K562 (cell line): Measurements from ENCODE around the gene ZNF865. TPM values are rescaled to one million over a fixed set of nuclear protein-coding genes. Genes with fewer than 3 reads are reported as not detected.

Source experiments
- ATF4 ChIP-seq: fragments of 450-650 bp; formaldehyde crosslinking; IDR thresholded peaks from 2 replicates; pipeline ENCODE4 v1.4.0; 2022; ENCODE audit warnings: mild to moderate bottlenecking, moderate library complexity
- CHD7 ChIP-seq: fragments of 200-600 bp; sonication (generic); IDR thresholded peaks from one replicate; pipeline ENCODE4 v1.6.1; 2012; ENCODE audit warnings: mild to moderate bottlenecking, low read depth, low read length, inconsistent platforms
- CREB1 ChIP-seq, 2 experiments: sonication (generic) in 1 of 2; formaldehyde crosslinking in 1 of 2; IDR thresholded peaks; 2 replicates each; pipeline versions ENCODE4 v1.6.1 to v1.8.0; 2012 to 2022; ENCODE audit warnings: inconsistent platforms in 1 of 2, mild to moderate bottlenecking in 1 of 2, missing genetic modification reagents in 1 of 2, moderate library complexity in 1 of 2
- KAT2B ChIP-seq: IDR thresholded peaks from one replicate; pipeline ENCODE4 v1.6.1; 2012; ENCODE audit warnings: low read depth, mild to moderate bottlenecking, control low read depth, inconsistent platforms, low read length, moderate library complexity
- NFRKB ChIP-seq: fragments of 450-650 bp; IDR thresholded peaks from 2 replicates; pipeline ENCODE4 v1.6.1; 2016; ENCODE audit warnings: low read depth
- RCOR1 ChIP-seq, 2 experiments: IDR thresholded peaks; 2 replicates each; pipeline ENCODE4 v1.6.1; 2012; ENCODE audit warnings: low read depth in 2 of 2, low read length in 2 of 2, borderline replicate concordance in 1 of 2, improper control_type of control experiment in 1 of 2
- TFAP4 ChIP-seq: sonication (generic); formaldehyde crosslinking; IDR thresholded peaks from 2 replicates; pipeline ENCODE4 v1.8.0; 2022; ENCODE audit warnings: missing genetic modification reagents, mild to moderate bottlenecking, moderate library complexity, borderline replicate concordance
- ZNF263 ChIP-seq: sonication (generic); formaldehyde crosslinking; IDR thresholded peaks from 2 replicates; pipeline ENCODE4 v1.8.0; 2022; ENCODE audit warnings: mild to moderate bottlenecking, missing genetic modification reagents, borderline replicate concordance
- ZNF551 ChIP-seq: fragments of 250-450 bp; sonication (Bioruptor Pico); IDR thresholded peaks from 2 replicates; pipeline ENCODE4 v1.5.0; 2021; ENCODE audit warnings: mild to moderate bottlenecking, moderate library complexity
- polyA plus RNA-seq, 8 experiments: library from polyadenylated mRNA; depleted of rRNA in 4 of 8; stranded (reverse) in 5 of 8; unstranded in 3 of 8; fragments of >200 nt; fragmentation: Nextera tagmentation in 2 of 8; fragmentation: Illumina TruSeq in 1 of 8; extraction: Ambion mirVana in 2 of 8; extraction: Trizol in 1 of 8; gene quantifications; 2 replicates each; pipeline versions ENCODE4 v1.2.1 to v1.2.3, GENCODE V29; 2011 to 2014; ENCODE audit warnings: inconsistent platforms in 1 of 8, missing spikeins in 1 of 8
- total RNA-seq, 7 experiments: library from RNA; depleted of rRNA in 6 of 7; stranded (reverse); fragments of >200 nt in 6 of 7; fragmentation: Illumina TruSeq in 2 of 7; extraction: Trizol in 2 of 7; gene quantifications; 2 replicates each; pipeline versions ENCODE4 v1.2.1 to v1.2.3, GENCODE V29; 2011 to 2021; ENCODE audit warnings: low replicate concordance in 1 of 7

Gene ZNF865
- total and polyA plus RNA-seq, 9 of the 15 experiments (the other 6 are each of a cell fraction or from before 2014, with no cell fraction given), result 0.40 to 18.8 (median 1.6) TPM; not detected in 2

GRCh38 chr19:55632463-55632834 is 27.0 kb downstream of the ZNF865 start (continued):
- TF ChIP-seq KAT2B (no peak), TFAP4 (CRISPR knock-in tag) (peak; percentile 15; the same call in 1 of the 2 replicates), ZNF551 (no peak), CREB1 (IDR thresholded peaks at IDR 0.05) (no peak), CREB1 (CRISPR knock-in tag; IDR thresholded peaks at IDR 0.05) (no peak), RCOR1 (IDR thresholded peaks at IDR 0.05; ENCODE audit: borderline replicate concordance in 1 of 2, low read depth in 2 of 2, low read length in 2 of 2) (no peak; a peak in 1 of 4 replicates), ATF4 (no peak), ZNF263 (CRISPR knock-in tag) (no peak), CHD7 (no peak), NFRKB (no peak)
